Neutrophil (primary cell): Measurements from ENCODE around the gene P2RY13.

Experiments
- H3K27ac ChIP-seq: fragments of 200-600 bp; sonication (generic); 2 replicates; pipeline ENCODE4 v1.5.1; 2016; ENCODE audit warnings: mild to moderate bottlenecking, moderate library complexity
- H3K27me3 ChIP-seq: fragments of 200-600 bp; sonication (generic); 2 replicates; pipeline ENCODE4 v1.6.0; 2016; ENCODE audit warnings: mild to moderate bottlenecking
- H3K36me3 ChIP-seq: fragments of 200-600 bp; sonication (generic); 2 replicates; pipeline ENCODE4 v1.5.1; 2017
- H3K4me1 ChIP-seq, 2 experiments: fragments of 200-600 bp in 1 of 2; sonication (generic) in 1 of 2; 1 replicate in 1 of 2; 2 replicates in 1 of 2; pipeline versions ENCODE4 v1.5.1 to v1.6.1; 2013 to 2016; ENCODE audit warnings: low read depth in 1 of 2, low read length in 1 of 2, mild to moderate bottlenecking in 1 of 2, moderate library complexity in 1 of 2; ENCODE audit not compliant: control insufficient read depth in 1 of 2, insufficient read depth in 1 of 2
- H3K4me3 ChIP-seq, 2 experiments: fragments of 200-600 bp in 1 of 2; sonication (generic) in 1 of 2; 1 replicate in 1 of 2; 2 replicates in 1 of 2; pipeline ENCODE4 v1.5.1; 2013 to 2016; ENCODE audit warnings: low read depth in 1 of 2, low read length in 1 of 2, mild to moderate bottlenecking in 1 of 2, moderate library complexity in 1 of 2
- H3K9me3 ChIP-seq: fragments of 200-600 bp; sonication (generic); 2 replicates; pipeline ENCODE4 v1.5.1; 2016
- TF ChIP-seq, protein P1 (sequence below): fragments of 200-600 bp; sonication (generic); IDR thresholded peaks from 2 replicates; pipeline ENCODE4 v1.5.1; 2016; ENCODE audit warnings: antibody characterized with exemption

Gene P2RY13

DNA sequence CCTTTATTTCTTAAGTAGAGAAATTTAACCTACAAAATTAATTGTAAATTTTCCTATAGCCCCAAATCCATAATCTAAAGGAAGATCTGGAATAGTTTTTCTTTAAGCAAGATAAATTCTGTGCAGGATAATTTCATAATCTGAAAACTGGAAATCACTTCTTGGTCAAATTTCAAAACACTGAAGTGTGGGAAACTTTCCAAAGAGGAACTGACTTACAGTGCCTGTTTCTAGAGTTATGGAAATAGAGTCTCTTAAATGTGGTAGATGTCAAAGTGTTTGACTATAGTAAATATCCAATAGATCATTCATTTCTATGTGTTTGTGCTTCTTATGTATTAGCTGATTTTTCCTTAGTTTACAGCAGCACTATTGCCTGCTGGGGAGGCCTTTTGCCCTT is 1.6 kb upstream of the P2RY13 start:
- H3K36me3 ChIP-seq: peaks cover 10% of the 10 kb centered on the region
- peak overlapping the region; percentile 88 for H3K27ac ChIP-seq
- H3K4me1 ChIP-seq: peaks cover 62 to 72% of the 10 kb centered on the region in 2 experiments
- no peaks in the 10 kb centered on the region for H3K9me3 ChIP-seq
- H3K4me3 ChIP-seq: peak overlapping the region; percentile 79 to 90
- no peaks in the 10 kb centered on the region for H3K27me3 ChIP-seq
- TF ChIP-seq, protein P1, sequence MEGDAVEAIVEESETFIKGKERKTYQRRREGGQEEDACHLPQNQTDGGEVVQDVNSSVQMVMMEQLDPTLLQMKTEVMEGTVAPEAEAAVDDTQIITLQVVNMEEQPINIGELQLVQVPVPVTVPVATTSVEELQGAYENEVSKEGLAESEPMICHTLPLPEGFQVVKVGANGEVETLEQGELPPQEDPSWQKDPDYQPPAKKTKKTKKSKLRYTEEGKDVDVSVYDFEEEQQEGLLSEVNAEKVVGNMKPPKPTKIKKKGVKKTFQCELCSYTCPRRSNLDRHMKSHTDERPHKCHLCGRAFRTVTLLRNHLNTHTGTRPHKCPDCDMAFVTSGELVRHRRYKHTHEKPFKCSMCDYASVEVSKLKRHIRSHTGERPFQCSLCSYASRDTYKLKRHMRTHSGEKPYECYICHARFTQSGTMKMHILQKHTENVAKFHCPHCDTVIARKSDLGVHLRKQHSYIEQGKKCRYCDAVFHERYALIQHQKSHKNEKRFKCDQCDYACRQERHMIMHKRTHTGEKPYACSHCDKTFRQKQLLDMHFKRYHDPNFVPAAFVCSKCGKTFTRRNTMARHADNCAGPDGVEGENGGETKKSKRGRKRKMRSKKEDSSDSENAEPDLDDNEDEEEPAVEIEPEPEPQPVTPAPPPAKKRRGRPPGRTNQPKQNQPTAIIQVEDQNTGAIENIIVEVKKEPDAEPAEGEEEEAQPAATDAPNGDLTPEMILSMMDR: no peak

DNA sequence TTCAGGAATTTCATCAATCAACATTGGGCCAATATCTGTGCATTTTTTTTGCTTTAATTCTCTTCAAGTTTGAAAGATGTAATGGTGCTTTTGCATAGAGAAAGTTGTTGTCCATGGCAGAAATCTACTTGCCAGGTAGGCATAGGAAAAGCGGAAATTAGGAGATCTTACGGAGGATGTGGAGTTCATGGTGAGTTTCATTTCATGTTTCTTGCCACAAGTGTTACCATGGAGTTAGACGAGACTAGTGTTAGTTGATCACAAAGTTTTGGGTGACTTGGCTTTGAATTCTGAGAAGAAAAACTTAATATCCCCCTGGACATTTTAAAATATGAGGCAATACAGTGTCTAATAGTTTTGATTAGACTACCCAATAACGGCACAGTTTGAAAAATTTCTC is 1.0 kb upstream of the P2RY13 start:
- TF ChIP-seq, protein P1: no peak

DNA sequence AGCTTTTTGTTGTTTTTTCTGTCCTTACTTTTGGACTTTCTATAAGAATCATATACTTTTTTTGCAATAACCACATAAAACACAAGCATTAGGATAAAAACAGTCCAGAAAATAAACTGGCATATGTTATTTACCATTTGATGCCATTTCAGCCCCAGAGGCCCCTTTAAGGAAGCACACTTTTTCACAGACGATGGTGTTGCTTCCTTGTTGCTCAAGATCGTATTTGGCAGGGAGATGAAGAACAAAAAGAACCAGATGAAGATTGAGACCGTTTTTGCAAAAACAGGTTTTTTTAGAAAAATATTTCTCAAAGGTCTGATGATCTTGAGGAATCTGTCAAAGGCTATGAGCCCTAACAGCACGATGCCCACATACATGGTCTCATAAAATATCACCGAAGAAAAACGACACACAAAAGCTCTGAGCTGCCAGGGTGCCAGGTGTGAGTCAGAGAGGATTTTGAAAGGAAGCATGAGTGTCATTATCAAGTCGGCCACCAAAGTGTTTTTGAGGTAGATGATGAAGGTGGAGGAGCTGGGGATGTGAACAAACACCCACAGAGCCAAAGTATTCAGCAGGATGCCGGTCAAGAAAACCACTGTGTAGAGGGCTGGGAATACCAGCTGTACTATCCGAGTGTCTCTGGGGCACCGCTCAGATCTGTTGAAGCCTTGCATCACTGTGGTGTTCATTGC is 902 bp downstream of the P2RY13 start:
- Histone ChIP-seq H3K27ac (peak overlapping the region; percentile 88), H3K27me3 (no peaks in the 10 kb centered on the region), H3K36me3 (peaks cover 10% of the 10 kb centered on the region), H3K9me3 (no peaks in the 10 kb centered on the region), H3K4me1 (peaks cover 77 to 79% of the 10 kb centered on the region in 2 experiments), H3K4me3 (peak overlapping the region; percentile 79 to 90)
- TF ChIP-seq, protein P1: peak; percentile 57

More for the DNA sequence above, 1.0 kb upstream of the P2RY13 start:
- Histone ChIP-seq H3K9me3 (no peaks in the 10 kb centered on the region), H3K27me3 (no peaks in the 10 kb centered on the region), H3K27ac (peak overlapping the region; percentile 88), H3K36me3 (peaks cover 10% of the 10 kb centered on the region), H3K4me3 (peak overlapping the region; percentile 79 to 90), H3K4me1 (peaks cover 67 to 77% of the 10 kb centered on the region in 2 experiments)

DNA sequence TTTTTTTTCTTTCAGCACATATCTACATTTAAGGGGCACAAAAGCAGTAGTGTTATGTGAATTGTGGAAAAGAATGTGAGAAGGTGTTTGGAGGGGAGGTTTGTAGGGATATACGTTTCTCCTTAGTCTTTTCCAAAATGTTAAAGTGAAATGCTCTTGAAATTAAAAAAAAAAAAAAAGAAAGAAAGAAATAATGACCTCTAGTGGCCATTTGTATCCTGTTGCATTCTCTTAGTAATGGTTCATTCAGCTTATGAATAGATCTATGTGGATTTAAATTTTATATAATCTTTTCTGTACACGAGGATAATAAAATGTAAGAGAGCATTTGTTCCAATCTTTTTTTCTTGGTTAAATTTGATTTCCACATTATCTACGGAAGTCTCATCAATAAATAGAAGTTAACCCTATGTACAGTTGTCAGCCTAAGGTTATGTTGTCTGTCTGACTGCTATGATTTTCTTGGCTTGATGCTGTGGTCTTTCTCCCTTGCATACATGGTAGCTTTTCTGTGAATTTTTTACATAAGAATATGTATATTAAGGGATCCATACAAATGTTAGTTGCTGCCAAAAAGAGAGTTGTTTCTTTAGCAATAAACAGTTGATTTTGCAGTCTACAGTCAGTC is 1.7 kb downstream of the P2RY13 start:
- H3K27me3 ChIP-seq: no peaks in the 10 kb centered on the region
- no peaks in the 10 kb centered on the region for H3K9me3 ChIP-seq
- TF ChIP-seq, protein P1: peak; percentile 60
- H3K36me3 ChIP-seq: peaks cover 10% of the 10 kb centered on the region
- peak overlapping the region; percentile 79 to 90 for H3K4me3 ChIP-seq
- H3K27ac ChIP-seq: peak overlapping the region; percentile 88
- H3K4me1 ChIP-seq: peaks cover 71 to 78% of the 10 kb centered on the region in 2 experiments

DNA sequence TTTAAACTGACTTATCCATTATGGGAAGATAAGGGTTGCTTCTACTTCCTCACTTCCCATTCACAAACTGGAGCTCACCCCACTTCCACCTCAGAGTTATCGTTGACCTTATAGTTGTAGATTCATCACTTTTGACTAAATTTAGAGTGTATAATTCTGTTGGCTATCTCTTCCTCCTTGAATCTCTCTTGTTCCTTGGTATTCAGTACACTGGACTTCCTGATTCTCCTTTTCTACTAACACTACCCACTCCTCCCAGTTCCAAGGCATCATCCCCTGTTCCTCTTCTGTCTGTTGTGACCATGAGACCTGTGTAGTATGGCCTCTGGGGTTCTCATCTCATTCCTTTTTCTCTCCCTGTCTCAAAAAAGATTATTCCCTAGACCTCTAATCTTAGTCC is 6.8 kb downstream of the P2RY13 start:
- peaks cover 10% of the 10 kb centered on the region for H3K36me3 ChIP-seq
- peak overlapping the region; percentile 89 for H3K27ac ChIP-seq
- peaks cover 90 to 98% of the 10 kb centered on the region in 2 experiments for H3K4me1 ChIP-seq
- H3K4me3 ChIP-seq: no peak overlapping the region
- no peaks in the 10 kb centered on the region for H3K9me3 ChIP-seq
- H3K27me3 ChIP-seq: no peaks in the 10 kb centered on the region
- TF ChIP-seq, protein P1: no peak
